ENCODE results near the gene DMD.

The DMD gene

DNA sequence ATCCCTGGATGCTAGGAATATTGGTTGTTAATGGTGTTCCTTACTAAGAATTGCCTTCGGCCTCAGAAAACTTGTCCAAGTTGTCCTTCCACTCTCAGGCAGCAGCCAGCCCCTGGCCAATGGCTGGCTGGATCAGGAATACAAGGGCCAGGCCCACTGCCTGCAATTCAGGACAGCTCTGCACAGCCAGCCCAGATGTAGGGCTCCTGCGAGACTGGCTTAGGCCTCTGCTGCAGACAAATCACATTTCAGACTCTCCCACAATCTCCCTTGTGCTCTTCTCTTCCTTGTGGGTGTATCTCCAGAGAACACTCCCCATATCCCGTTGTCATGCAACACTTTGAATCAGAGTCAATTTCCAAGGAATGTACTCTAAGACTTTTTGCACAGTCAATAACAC, 1391.9 kb downstream of the DMD start:
- Histone ChIP-seq H4K8ac (ENCODE audit: low read depth, low read length) (no peak overlapping the region), H3K4me2 (ENCODE audit: low read length) (no peak overlapping the region), H2AFZ (ENCODE audit: insufficient read depth, low read length, poor library complexity) (no peak overlapping the region), H3K4me1 (ENCODE audit: control insufficient read depth in 1 of 2, insufficient read depth in 2 of 2, low read length in 2 of 2) (no peaks in the 10 kb centered on the region), H2BK12ac (ENCODE audit: low read length) (no peak overlapping the region), H3K27ac (ENCODE audit: low read depth, low read length) (no peak overlapping the region), H3K27me3 (ENCODE audit: insufficient read depth, low read length) (no peaks in the 10 kb centered on the region), H3K79me2 (ENCODE audit: control insufficient read depth, insufficient read depth, low read length, poor library complexity) (no peaks in the 10 kb centered on the region), H4K91ac (ENCODE audit: low read depth, low read length) (no peak overlapping the region), H2BK120ac (ENCODE audit: insufficient read depth, low read length, poor library complexity) (no peak overlapping the region), H3K4me3 (ENCODE audit: low read depth, low read length) (no peak overlapping the region), H3K14ac (ENCODE audit: low read length) (no peak overlapping the region), H3K9me3 (ENCODE audit: insufficient read depth, low read depth, low read length) (no peaks in the 10 kb centered on the region), H3K36me3 (ENCODE audit: control insufficient read depth in 1 of 2, insufficient read depth in 2 of 2, low read length in 2 of 2) (no peaks in the 10 kb centered on the region), H3K23ac (ENCODE audit: low read length) (no peak overlapping the region), H3K18ac (ENCODE audit: low read length) (no peak overlapping the region), H3K9ac (ENCODE audit: low read length) (no peak overlapping the region), H3K4ac (ENCODE audit: low read depth, low read length) (no peak overlapping the region), H2AK5ac (ENCODE audit: low read length) (no peak overlapping the region), H2BK5ac (ENCODE audit: low read depth, low read length, poor library complexity) (no peak overlapping the region), H4K12ac (ENCODE audit: low read depth, low read length) (no peak overlapping the region), H3K79me1 (ENCODE audit: low read length) (no peaks in the 10 kb centered on the region)
- no CpG with 5 or more reads among the region's 3 CpGs for WGBS (ENCODE audit: extremely low coverage, insufficient coverage, insufficient read length)
- DNase-seq = no peak

DNA sequence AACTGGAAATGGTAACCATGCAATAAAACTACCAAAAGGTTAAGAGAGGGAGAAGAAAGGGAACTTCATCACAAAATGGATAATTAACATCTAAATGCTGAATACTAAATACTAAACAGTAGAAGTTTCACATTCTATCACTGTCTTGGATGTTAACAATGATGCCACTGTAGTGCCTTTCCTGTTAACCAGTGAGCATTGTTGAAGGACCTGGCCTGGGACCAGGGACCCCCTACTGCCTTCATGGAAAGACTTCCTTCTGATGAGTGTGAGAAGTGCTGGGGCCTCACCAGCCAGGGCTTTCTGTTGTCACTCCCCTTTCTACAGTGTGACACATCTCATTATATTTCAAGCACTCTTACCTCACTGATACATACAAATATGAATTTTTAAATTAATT, 1400.2 kb downstream of the DMD start:
- Histone ChIP-seq H4K12ac (ENCODE audit: low read depth, low read length) (no peak overlapping the region), H3K4me1 (ENCODE audit: control insufficient read depth in 1 of 2, insufficient read depth in 2 of 2, low read length in 2 of 2) (no peaks in the 10 kb centered on the region), H3K9me3 (ENCODE audit: insufficient read depth, low read depth, low read length) (no peaks in the 10 kb centered on the region), H2AK5ac (ENCODE audit: low read length) (no peak overlapping the region), H4K91ac (ENCODE audit: low read depth, low read length) (no peak overlapping the region), H3K79me2 (ENCODE audit: control insufficient read depth, insufficient read depth, low read length, poor library complexity) (no peaks in the 10 kb centered on the region), H2BK5ac (ENCODE audit: low read depth, low read length, poor library complexity) (no peak overlapping the region), H3K4ac (ENCODE audit: low read depth, low read length) (no peak overlapping the region), H3K9ac (ENCODE audit: low read length) (no peak overlapping the region), H2BK12ac (ENCODE audit: low read length) (no peak overlapping the region), H3K18ac (ENCODE audit: low read length) (no peak overlapping the region), H3K27ac (ENCODE audit: low read depth, low read length) (no peak overlapping the region), H3K14ac (ENCODE audit: low read length) (no peak overlapping the region), H2BK120ac (ENCODE audit: insufficient read depth, low read length, poor library complexity) (no peak overlapping the region), H3K27me3 (ENCODE audit: insufficient read depth, low read length) (no peaks in the 10 kb centered on the region), H3K79me1 (ENCODE audit: low read length) (no peaks in the 10 kb centered on the region), H3K4me2 (ENCODE audit: low read length) (no peak overlapping the region), H2AFZ (ENCODE audit: insufficient read depth, low read length, poor library complexity) (no peak overlapping the region), H3K36me3 (ENCODE audit: control insufficient read depth in 1 of 2, insufficient read depth in 2 of 2, low read length in 2 of 2) (no peaks in the 10 kb centered on the region), H3K23ac (ENCODE audit: low read length) (no peak overlapping the region), H3K4me3 (ENCODE audit: low read depth, low read length) (no peak overlapping the region), H4K8ac (ENCODE audit: low read depth, low read length) (no peak overlapping the region)
- no peak for DNase-seq

DNA sequence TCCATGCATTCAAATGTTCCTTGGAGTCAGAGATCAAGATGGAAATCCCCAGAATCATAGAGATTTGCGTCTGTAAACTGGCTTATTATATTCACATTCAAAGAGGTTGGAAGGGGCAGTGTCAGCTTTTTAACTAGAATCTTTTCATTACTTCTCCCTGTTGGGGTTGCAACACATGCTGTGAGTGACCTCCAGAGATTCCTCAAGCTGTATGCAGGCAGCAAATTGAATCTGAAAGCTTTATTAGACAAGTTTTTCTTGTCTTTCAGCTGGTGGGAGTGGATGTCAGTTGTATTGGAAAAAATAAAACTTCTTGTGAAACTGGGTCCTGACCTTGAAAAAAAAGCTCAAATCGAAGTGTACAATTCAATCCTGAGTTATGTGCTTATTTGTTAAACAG, 1403.0 kb downstream of the DMD start:
- Histone ChIP-seq H3K4me2 (ENCODE audit: low read length) (no peak overlapping the region), H3K9ac (ENCODE audit: low read length) (no peak overlapping the region), H3K79me2 (ENCODE audit: control insufficient read depth, insufficient read depth, low read length, poor library complexity) (no peaks in the 10 kb centered on the region), H4K91ac (ENCODE audit: low read depth, low read length) (no peak overlapping the region), H3K36me3 (ENCODE audit: control insufficient read depth in 1 of 2, insufficient read depth in 2 of 2, low read length in 2 of 2) (no peaks in the 10 kb centered on the region), H4K12ac (ENCODE audit: low read depth, low read length) (no peak overlapping the region), H3K27ac (ENCODE audit: low read depth, low read length) (no peak overlapping the region), H2AFZ (ENCODE audit: insufficient read depth, low read length, poor library complexity) (no peak overlapping the region), H4K8ac (ENCODE audit: low read depth, low read length) (no peak overlapping the region), H3K14ac (ENCODE audit: low read length) (no peak overlapping the region), H3K4ac (ENCODE audit: low read depth, low read length) (no peak overlapping the region), H3K27me3 (ENCODE audit: insufficient read depth, low read length) (no peaks in the 10 kb centered on the region), H2BK5ac (ENCODE audit: low read depth, low read length, poor library complexity) (no peak overlapping the region), H2AK5ac (ENCODE audit: low read length) (no peak overlapping the region), H3K4me3 (ENCODE audit: low read depth, low read length) (no peak overlapping the region), H3K23ac (ENCODE audit: low read length) (no peak overlapping the region), H2BK12ac (ENCODE audit: low read length) (no peak overlapping the region), H3K18ac (ENCODE audit: low read length) (no peak overlapping the region), H3K9me3 (ENCODE audit: insufficient read depth, low read depth, low read length) (no peaks in the 10 kb centered on the region), H3K4me1 (ENCODE audit: control insufficient read depth in 1 of 2, insufficient read depth in 2 of 2, low read length in 2 of 2) (no peaks in the 10 kb centered on the region), H3K79me1 (ENCODE audit: low read length) (no peaks in the 10 kb centered on the region), H2BK120ac (ENCODE audit: insufficient read depth, low read length, poor library complexity) (no peak overlapping the region)
- no peak for DNase-seq
- no CpG with 5 or more reads among the region's 2 CpGs for WGBS (ENCODE audit: extremely low coverage, insufficient coverage, insufficient read length)

DNA sequence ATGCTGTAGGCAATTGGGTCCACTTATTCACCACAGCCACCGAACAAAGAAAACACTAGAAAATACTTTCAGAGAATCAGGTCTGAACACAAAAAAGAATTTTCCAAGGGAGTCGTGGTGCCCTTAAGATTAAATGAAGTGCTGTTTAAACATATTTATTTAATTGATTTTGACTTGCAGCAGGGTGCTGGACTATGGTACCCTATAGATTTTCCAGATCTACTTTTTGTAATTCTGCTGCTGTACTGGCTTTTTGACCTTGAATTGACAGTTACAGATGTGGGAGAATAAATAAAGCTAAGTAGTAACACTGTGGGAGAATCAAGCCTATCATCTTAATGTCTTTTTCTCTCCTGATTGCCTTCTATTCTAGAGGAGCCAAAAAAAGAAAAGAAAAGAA, 1404.2 kb downstream of the DMD start:
- no peak overlapping the region for H3K23ac ChIP-seq (ENCODE audit: low read length)
- no peak overlapping the region for H4K8ac ChIP-seq (ENCODE audit: low read depth, low read length)
- no peak overlapping the region for H3K4me2 ChIP-seq (ENCODE audit: low read length)
- H3K79me2 ChIP-seq (ENCODE audit: control insufficient read depth, insufficient read depth, low read length, poor library complexity) = no peaks in the 10 kb centered on the region
- no peaks in the 10 kb centered on the region for H3K27me3 ChIP-seq (ENCODE audit: insufficient read depth, low read length)
- DNase-seq = no peak
- no peaks in the 10 kb centered on the region for H3K36me3 ChIP-seq (ENCODE audit: control insufficient read depth in 1 of 2, insufficient read depth in 2 of 2, low read length in 2 of 2)
- no peak overlapping the region for H2AFZ ChIP-seq (ENCODE audit: insufficient read depth, low read length, poor library complexity)
- no peak overlapping the region for H3K18ac ChIP-seq (ENCODE audit: low read length)
- H2BK120ac ChIP-seq (ENCODE audit: insufficient read depth, low read length, poor library complexity) = no peak overlapping the region
- no peak overlapping the region for H2BK12ac ChIP-seq (ENCODE audit: low read length)
- H3K4me1 ChIP-seq (ENCODE audit: control insufficient read depth in 1 of 2, insufficient read depth in 2 of 2, low read length in 2 of 2) = no peaks in the 10 kb centered on the region
- H2AK5ac ChIP-seq (ENCODE audit: low read length) = no peak overlapping the region
- WGBS (ENCODE audit: extremely low coverage, insufficient coverage, insufficient read length) = no CpG with 5 or more reads among the region's 2 CpGs
- H3K79me1 ChIP-seq (ENCODE audit: low read length) = no peaks in the 10 kb centered on the region
- H3K14ac ChIP-seq (ENCODE audit: low read length) = no peak overlapping the region
- H4K12ac ChIP-seq (ENCODE audit: low read depth, low read length) = no peak overlapping the region
- no peak overlapping the region for H3K4ac ChIP-seq (ENCODE audit: low read depth, low read length)
- H3K9ac ChIP-seq (ENCODE audit: low read length) = no peak overlapping the region
- no peak overlapping the region for H3K4me3 ChIP-seq (ENCODE audit: low read depth, low read length)
- no peaks in the 10 kb centered on the region for H3K9me3 ChIP-seq (ENCODE audit: insufficient read depth, low read depth, low read length)
- H4K91ac ChIP-seq (ENCODE audit: low read depth, low read length) = no peak overlapping the region
- no peak overlapping the region for H2BK5ac ChIP-seq (ENCODE audit: low read depth, low read length, poor library complexity)
- H3K27ac ChIP-seq (ENCODE audit: low read depth, low read length) = no peak overlapping the region

GRCh38 chrX:31805781-31806180, 1405.6 kb downstream of the DMD start:
- no peak overlapping the region for H4K8ac ChIP-seq (ENCODE audit: low read depth, low read length)
- H3K23ac ChIP-seq (ENCODE audit: low read length) = no peak overlapping the region
- no peak overlapping the region for H4K91ac ChIP-seq (ENCODE audit: low read depth, low read length)
- H3K79me2 ChIP-seq (ENCODE audit: control insufficient read depth, insufficient read depth, low read length, poor library complexity) = no peaks in the 10 kb centered on the region
- H3K14ac ChIP-seq (ENCODE audit: low read length) = no peak overlapping the region
- no peak overlapping the region for H2BK5ac ChIP-seq (ENCODE audit: low read depth, low read length, poor library complexity)
- H3K9ac ChIP-seq (ENCODE audit: low read length) = no peak overlapping the region
- H2AK5ac ChIP-seq (ENCODE audit: low read length) = no peak overlapping the region
- H2BK12ac ChIP-seq (ENCODE audit: low read length) = no peak overlapping the region
- H3K27me3 ChIP-seq (ENCODE audit: insufficient read depth, low read length) = no peaks in the 10 kb centered on the region
- WGBS (ENCODE audit: extremely low coverage, insufficient coverage, insufficient read length) = no CpG with 5 or more reads among the region's 3 CpGs
- H4K12ac ChIP-seq (ENCODE audit: low read depth, low read length) = no peak overlapping the region
- H3K4me2 ChIP-seq (ENCODE audit: low read length) = no peak overlapping the region
- H2AFZ ChIP-seq (ENCODE audit: insufficient read depth, low read length, poor library complexity) = no peak overlapping the region
- DNase-seq = no peak
- no peak overlapping the region for H3K18ac ChIP-seq (ENCODE audit: low read length)
- H3K79me1 ChIP-seq (ENCODE audit: low read length) = no peaks in the 10 kb centered on the region
- H3K9me3 ChIP-seq (ENCODE audit: insufficient read depth, low read depth, low read length) = no peaks in the 10 kb centered on the region
- H2BK120ac ChIP-seq (ENCODE audit: insufficient read depth, low read length, poor library complexity) = no peak overlapping the region
- H3K27ac ChIP-seq (ENCODE audit: low read depth, low read length) = no peak overlapping the region
- no peak overlapping the region for H3K4me3 ChIP-seq (ENCODE audit: low read depth, low read length)
- H3K36me3 ChIP-seq (ENCODE audit: control insufficient read depth in 1 of 2, insufficient read depth in 2 of 2, low read length in 2 of 2) = no peaks in the 10 kb centered on the region
- H3K4me1 ChIP-seq (ENCODE audit: control insufficient read depth in 1 of 2, insufficient read depth in 2 of 2, low read length in 2 of 2) = no peaks in the 10 kb centered on the region
- no peak overlapping the region for H3K4ac ChIP-seq (ENCODE audit: low read depth, low read length)

Data from trophoblast cell (in vitro differentiated cells and primary cell).